ENCODE measurements around the gene COX4I2. TPM values are rescaled to one million over a fixed set of nuclear protein-coding genes. Genes with fewer than 3 reads are reported as not detected.
"Not testable (repeated sequence)": the region's sequence is repeated elsewhere in the genome, so short reads cannot be mapped to it uniquely, and the experiment has no call there.

The COX4I2 gene
- polyA plus RNA-seq (ENCODE audit: insufficient read length) = 7.0 TPM

DNA sequence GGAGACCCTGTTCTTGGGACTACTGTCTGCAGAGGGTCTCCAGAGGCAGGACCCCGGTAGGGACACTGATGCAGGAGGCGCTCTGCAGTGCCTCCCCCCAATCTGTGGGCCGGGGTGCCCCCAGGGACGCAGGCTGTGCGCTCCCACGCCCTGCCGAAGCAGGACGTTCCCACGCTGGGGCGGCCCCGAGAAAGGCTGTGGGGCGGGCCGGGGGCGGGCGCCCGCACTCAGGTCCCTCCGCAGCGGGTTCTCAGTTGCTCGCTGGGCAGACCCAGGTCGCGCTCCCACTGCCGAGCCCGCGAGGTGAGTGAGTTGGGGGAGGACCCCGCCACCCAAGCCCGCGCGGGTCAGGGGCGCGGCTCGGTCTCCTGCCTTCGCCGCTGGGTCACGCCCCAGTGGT, at the start of gene COX4I2:
COX4I2 (plus strand) TSS at position 253 of the 400 bp plus-strand sequence. CDS start 1,106 bp downstream, outside the sequence.
- no peak for DNase-seq (ENCODE audit: low read depth)

DNA sequence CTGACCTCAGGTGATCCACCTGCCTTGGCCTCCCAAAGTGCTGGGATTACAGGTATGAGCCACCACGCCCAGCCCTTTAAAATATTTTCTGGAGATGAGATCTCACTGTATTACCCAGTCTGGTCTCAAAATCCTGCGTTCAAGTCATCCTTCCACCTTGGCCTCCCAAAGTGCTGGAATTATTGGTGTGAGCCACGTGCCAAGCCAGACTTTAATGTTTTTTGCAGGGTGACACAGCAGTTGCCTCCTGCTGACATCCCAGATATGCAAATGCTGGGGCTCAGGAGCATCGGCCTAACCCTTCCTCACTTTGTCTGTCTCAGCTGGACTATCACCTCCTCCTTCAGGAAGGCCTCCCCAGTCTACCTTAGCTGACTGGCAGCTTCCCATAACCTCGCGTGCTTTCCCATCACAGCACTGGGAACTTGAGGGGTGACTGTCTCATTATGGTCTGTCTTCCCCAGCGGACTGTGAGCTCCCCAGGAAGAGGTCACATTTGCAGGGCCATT, 46.9 kb upstream of the COX4I2 start:
- DNase-seq (ENCODE audit: low read depth) = no peak

DNA sequence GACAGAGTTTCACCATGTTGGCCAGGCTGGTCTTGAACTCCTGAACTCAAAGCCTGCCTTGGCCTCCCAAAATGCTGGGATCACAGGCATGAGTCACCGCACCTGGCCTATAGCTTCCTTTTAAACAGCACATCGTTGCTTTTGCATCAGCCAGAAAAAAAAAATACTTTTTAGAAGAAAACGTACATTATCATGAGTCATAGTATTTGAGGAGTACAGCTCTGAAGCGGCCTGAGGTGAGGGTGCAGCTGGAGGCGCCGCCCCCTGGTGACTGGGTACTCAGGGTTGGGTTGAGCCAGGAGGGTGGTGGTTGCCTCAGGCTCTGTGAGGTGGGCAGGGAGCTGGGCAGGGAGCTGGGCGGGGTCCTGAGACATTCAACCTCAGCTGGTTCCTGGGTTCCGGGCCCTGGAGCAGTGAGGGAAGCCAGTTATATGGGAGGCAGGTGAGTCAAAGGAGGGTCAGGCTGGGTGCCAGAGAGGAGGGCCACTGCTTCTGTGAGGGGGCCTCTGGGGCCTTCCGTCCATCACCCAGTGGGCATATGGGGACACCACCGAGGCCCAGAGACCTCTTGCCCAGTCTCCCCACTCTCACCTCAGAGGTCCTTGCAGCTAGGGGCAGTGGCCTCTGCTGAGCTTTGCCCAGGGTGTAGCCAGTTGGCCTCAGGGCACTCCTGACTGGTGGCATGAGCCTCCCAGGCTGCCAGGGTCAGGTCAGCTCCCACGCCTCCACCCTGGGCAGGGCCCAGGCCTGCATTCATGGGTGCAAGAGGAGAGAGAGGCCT, 44.3 kb upstream of the COX4I2 start:
- DNase-seq (ENCODE audit: low read depth) = no peak

DNA sequence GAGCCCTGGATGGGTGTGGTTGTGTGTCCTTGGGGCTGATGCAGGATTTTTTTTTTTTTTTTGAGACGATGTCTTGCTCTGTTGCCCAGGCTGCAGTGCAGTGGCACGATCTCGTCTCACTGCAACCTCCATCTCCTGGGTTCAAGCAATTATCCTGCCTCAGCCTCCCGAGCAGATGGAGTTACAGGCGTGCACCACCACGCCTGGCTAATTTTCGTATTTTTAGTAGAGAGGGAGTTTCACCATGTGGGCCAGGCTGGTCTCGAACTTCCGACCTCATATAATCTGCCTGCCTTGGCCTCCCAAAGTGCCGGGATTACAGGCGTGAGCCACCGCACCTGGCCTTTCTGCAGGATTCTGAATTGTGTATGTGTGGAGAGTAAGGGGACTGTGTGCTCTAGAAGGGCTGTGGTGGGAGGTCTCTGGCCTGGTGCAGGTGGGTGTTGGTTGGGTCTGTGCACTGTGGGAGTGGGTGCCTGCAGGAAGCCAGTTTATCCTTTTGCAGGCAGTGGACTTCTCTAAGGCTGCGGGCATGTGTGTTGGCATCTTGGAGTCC, 43.6 kb upstream of the COX4I2 start:
- DNase-seq (ENCODE audit: low read depth) = no peak

DNA sequence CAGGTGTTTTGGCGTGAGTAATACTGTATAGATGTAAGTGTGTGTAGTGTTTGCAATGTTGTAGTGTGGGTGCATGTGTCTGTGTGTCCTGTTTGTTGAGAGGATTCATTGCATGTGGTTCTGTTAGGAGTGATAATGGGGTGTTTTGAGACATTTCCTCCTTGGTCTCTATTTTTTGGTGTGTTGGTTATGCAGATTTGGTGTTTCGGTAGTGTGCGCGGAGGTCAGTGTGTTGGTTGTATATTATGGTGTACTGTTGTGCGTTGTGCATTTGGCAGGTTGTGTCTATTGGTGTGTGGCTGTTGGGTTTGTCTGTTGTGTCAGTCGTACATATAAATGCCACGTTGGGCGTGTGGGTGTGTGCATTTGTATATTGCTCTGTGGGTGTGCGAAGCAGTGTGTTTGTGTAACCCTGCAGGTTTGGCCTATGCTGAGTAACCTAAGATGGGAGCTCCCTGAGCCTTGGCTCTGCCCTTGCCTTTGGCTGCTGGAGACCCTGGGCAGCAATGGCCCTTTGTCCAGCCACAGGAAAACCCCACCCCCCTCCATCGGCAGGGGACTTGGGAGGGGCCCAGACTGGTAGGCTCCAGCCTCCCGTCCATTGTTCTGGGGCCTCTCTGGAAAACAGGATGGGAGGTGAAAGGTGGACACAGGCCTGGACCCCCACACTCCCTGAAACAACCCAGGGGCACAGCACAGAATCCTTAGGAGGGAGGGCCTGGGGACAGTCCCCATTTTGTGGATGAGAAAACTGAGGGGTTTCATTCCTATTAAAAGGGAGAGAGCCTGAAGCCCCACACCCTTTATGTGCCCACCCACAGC, 42.9 kb upstream of the COX4I2 start:
- no peak for DNase-seq (ENCODE audit: low read depth)

DNA sequence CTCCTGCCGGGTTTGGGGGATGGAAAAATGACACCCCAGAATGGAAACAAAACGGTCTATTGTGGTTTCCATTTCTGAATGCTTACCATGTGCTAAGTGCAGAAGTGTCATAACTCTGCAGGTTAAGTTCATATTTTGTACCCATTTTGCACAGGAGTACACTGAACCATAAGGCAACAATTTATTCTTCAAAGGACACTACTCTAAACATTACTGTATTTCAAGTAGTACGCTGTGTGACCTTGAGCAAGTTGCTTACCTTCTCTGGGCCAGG, 42.4 kb upstream of the COX4I2 start:
- DNase-seq (ENCODE audit: low read depth) = no peak

DNA sequence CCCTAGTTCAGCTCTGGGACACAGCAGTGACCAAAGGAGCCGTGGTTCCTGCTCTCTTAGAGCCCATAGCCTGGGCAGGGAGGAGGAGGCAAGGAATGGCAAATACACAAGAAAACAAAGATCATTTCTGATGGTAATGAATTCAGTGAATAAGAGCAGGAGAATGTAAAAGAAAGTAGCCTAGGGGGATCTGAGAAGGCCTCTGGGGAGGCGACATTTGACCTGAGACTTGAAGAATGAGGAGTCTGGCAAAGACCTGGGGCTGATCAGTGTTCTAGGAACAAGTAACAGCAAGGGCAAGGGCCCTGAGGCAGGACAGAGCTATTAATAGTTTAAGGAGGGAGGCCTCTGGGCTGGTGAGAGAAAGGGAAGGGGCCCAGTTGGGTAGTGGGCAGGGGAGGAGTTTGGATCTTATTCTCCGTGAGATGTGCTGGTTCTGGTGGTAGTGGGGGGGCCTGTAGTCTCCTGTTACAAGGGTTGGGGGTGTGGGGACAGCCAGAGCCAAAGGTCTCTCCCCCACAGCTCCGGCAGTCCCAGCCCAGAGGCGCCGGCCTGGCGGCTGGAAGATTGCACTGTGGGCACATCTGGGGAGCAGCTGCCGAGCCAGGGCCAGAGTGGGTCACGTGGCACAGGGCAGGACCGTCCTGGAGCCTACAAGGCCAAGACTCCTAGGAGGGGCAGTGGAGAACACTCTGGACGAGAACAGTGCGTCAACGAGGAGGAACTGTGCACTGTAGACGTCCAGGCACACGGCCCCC, 41.9 kb upstream of the COX4I2 start:
- DNase-seq (ENCODE audit: low read depth) = no peak

DNA sequence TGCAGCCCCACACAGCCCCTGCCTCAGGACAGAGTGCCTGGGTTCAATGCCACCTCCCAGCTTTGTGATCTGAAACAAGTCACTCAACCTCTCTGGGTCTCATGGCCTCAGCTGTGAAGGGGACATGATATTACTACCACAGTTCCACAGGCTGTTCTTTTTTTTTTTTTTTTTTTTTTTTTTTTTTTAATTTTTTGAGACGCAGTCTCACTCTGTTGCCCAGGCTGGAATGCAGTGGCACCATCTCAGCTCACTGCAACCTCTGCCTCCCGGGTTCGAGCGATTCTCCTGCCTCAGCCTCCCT, 41.3 kb upstream of the COX4I2 start:
- not testable (repeated sequence) for DNase-seq (ENCODE audit: low read depth)

DNA sequence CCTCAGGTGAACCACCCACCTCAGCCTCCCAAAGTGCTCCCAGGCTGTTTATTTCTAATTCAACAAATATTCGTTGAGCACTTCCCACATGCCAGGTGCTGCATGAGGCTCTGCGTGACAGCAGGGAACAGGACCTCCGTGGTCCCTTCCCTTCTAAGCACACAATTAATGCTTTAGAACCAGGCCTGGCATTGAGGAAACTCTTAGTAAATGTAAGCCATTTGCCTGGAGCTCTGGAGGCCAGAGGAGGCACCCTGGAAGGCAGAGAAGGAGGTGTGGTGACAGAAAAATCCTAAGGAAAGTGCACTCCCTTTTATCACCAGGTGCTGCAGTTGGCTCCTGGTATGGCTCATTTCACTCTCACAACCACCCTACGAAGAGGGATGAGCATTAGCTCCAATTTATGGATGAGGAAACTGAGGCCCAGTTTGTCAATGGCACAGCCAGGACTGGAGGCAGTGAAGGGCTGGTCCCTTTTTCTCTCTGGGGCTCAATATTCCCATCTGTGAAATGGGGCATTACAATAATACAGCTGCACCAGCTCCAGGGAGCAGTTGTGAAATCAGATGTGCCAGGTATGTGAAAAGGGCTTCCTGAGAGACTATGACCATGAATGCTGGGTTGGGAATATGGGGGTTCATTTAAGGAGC, 40.8 kb upstream of the COX4I2 start:
- DNase-seq (ENCODE audit: low read depth) = no peak

DNA sequence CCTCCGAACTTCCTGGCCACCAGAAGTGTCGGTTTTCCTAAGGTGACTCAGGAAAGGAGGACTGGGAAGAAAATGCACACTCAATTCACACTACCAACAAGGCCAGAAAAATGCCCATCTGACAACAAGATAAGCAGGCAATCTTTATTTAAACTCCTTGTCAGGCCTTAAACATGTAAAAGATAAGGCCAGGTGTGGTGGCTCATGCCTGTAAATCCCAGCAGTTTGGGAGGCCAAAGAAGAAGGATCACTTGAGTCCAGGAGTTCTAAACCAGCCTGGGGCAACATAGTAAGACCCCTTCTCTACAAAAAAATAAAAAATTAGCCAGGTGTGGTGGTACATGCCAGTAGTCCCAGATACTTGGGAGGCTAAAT, 40.2 kb upstream of the COX4I2 start:
- no peak for DNase-seq (ENCODE audit: low read depth)

DNA sequence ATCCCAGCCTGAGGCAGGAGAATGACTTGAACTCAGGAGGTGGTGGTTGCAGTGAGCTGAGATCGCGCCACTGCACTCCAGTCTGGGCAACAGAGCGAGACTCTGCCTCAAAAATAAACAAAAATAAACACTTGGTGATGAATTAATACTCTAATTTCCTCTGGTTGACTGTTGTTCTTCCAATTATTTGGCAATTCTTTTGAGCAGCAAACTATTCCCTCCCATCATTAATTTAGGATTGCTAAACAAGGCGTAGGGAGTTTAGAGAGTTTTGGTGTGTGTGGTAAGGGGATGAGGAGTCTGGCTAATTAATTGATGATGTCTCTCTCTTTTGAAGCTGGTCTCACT, 35.3 kb upstream of the COX4I2 start:
- no peak for DNase-seq (ENCODE audit: low read depth)

DNA sequence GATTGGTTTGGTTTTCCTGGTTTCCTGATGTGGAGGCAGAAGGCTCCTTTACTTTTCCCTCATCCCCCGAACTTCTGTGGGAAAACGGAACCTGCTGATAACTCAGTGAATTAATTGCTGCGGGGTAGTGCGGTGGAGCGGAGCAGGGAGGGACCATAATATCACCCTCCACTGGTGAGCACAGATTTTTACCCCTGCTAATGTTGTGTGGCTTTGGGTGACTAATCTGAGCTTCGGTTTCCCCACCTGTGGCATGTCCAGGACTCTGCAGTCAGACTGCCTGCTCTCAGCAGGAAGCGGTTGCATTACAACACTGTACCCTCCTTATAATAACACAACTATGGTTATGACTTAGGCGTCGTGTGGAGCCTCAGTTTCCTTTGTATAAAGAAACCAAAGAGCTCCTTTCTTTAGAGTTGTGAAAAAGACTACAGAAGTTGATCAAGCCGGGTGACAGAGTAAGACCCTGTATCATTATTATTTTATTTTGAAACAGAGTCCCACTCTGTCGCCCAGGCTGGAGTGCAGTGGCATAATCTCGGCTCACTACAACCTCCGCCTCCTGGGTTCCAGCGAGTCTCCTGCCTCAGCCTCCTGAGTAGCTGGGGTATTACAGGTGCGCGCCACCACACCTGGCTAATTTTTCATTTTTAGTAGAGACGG, 34.8 kb upstream of the COX4I2 start:
- no peak for DNase-seq (ENCODE audit: low read depth)

DNA sequence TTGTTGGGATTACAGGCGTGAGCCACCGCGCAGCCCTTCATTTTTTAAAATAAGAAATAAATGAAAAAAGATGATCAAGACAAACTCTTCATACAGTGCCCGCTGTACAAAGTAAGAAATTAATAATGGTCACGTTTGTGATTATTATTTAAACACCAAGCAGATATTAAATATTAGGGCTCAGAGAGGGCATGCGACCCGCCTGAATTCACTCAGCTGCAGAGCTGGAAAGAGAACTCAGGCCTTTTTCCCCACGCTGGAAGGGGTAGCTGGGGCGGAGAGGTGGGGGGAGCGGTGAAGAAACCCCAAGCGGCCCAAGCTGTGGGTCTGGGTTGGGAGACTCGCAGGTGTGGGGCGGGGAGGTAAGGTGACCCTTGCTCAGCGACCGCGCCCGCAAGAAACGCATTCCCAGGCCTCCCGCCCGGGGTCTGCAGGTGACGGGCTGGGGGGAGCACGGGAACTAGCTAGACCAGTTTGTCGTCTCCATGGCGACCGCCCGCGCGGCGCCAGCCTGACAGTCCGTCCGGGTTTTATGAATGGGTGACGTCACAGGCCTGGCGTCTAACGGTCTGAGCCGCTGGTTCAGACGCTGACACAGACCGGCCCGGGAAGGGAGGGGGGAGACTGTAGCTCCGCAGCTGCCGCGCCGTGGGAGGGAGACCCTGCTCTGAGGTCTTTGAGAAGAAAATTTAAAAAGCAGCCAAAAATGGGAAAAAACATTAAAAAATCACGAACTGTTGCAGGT, 33.7 kb upstream of the COX4I2 start:
- peak; percentile 84 for DNase-seq (ENCODE audit: low read depth)

DNA sequence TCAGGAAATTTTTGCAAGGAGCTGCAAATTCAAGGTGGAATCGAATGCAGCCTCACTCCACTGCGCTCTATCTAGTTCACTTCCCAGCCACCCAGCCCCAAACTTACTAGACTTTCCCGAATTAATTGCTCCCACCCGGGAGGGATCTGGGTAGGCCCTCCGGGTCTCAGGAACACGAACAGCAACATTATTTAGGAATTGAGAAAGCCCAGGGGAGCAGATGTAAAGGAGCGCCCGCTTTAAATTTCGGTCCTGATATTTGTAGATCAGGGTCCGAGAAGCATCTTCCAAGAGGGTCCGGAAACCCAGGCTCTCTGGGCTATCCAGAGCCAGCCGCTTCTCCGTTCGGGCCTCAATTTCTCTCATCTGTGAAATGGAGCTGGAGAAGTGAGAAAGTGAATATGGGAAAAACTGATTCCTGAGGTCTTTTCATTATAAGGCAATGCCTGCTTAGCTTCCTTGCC, 33.1 kb upstream of the COX4I2 start:
- DNase-seq (ENCODE audit: low read depth) = no peak

DNA sequence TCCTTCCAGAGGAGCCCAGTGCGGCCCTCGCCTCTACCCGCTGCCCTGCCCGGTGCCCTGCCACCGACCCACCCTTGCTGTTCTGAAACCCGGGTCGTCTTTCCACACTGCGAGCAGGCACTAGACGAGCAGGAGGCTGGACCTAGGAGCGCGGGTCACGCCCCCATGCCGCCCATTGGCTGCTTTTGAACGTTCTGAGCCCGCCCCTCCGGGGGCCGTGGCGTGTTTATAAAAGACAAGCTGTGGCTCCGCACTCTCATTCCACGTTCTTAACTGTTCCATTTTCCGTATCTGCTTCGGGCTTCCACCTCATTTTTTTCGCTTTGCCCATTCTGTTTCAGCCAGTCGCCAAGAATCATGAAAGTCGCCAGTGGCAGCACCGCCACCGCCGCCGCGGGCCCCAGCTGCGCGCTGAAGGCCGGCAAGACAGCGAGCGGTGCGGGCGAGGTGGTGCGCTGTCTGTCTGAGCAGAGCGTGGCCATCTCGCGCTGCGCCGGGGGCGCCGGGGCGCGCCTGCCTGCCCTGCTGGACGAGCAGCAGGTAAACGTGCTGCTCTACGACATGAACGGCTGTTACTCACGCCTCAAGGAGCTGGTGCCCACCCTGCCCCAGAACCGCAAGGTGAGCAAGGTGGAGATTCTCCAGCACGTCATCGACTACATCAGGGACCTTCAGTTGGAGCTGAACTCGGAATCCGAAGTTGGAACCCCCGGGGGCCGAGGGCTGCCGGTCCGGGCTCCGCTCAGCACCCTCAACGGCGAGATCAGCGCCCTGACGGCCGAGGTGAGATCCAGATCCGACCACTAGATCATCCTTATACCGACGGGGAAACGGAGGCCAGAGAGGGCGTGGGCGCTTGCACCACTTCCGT, 32.4 kb upstream of the COX4I2 start, which contains the start of gene ID1:
ID1 (plus strand) TSS at position 259 of the 871 bp plus-strand sequence; CDS start at position 358, 99 bp downstream.
- peak; percentile 88 for DNase-seq (ENCODE audit: low read depth)

DNA sequence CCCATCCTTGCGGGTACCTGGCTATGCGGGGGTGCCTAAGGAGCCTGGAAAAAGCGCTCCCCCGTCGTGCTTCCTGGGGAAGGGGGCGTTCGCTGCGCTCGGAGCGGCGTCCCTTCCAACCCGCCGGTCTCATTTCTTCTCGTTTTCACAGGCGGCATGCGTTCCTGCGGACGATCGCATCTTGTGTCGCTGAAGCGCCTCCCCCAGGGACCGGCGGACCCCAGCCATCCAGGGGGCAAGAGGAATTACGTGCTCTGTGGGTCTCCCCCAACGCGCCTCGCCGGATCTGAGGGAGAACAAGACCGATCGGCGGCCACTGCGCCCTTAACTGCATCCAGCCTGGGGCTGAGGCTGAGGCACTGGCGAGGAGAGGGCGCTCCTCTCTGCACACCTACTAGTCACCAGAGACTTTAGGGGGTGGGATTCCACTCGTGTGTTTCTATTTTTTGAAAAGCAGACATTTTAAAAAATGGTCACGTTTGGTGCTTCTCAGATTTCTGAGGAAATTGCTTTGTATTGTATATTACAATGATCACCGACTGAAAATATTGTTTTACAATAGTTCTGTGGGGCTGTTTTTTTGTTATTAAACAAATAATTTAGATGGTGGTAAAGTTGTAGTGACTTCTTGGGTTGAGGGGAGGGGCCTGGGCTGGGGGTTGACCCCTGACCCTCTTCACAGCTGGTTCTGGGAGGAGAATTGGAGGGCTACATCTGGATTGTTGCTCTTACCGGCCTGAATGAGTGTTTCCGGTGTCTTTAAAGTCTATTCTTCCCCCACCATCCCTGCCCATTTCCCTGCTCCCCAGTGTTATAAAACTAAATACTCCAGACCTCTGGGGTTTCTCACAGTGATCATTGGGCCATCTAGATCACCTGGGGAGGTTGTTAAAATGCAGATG, 31.6 kb upstream of the COX4I2 start:
- DNase-seq (ENCODE audit: low read depth) = no peak

DNA sequence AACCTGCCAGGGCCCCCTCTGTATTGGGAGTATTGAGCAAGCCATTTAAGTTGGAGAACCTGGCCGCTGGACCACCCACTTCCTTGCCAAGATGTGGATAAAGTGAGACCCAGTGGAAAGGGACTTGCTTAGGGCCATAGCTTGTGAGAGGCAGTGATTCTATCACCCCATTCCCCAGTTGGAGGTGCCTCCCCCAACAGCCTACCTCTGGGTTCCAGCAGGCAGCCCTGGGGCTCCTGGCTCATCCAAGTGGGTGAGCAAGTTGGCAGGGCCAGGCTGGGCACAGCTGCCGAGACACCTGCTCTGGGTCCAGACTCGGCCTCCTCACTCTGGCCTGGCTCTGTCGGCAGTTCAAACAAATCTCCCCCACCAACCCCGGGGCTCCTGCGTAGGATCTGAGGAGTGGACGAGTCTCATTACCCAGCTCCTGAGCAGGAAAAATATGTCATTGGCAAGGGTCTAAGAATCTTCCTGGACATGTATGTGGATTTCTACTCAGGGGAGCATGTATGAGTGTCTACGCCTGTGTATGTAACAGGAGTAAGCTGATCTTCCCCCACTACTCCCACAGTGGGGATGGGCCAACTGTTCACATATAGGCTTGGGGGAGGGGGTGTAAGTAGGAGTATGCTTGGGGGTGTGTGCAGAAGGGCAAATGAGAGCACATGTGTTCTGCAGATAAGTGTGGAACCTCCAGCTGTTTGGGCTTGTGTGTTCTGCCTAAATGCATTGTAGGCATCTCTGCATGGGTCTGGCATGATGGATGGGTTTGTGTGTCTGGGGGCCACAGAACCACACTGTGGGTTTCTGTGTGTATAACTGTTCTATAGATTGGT, 30.7 kb upstream of the COX4I2 start:
- DNase-seq (ENCODE audit: low read depth) = no peak

Data from forelimb muscle (tissue), 1 donor.